T-helper 2 cell treated with Interferon-gamma antibody and Interleukin-4, amounts not matched to agents 5 μg/mL and 100 μg/mL, for 36 hours (primary cell): ENCODE measurements around the gene DPP6.
"Not testable (repeated sequence)": the region's sequence is repeated elsewhere in the genome, so short reads cannot be mapped to it uniquely, and the experiment has no call there.

ENCODE experiments used
- DNase-seq: peaks from one replicate; pipeline ENCODE4 v3.0.0; 2021; ENCODE audit warnings: low spot score
- H3K27ac Mint-ChIP-seq: one replicate; pipeline ENCODE4 v1.8.0; 2021; ENCODE audit warnings: mild to moderate bottlenecking, mixed read lengths
- H3K27me3 Mint-ChIP-seq: one replicate; pipeline ENCODE4 v1.8.0; 2021; ENCODE audit warnings: low read depth, mixed read lengths
- H3K36me3 Mint-ChIP-seq: one replicate; pipeline ENCODE4 v1.8.0; 2021; ENCODE audit warnings: low read depth, mixed read lengths
- H3K4me1 Mint-ChIP-seq: one replicate; pipeline ENCODE4 v1.8.0; 2021; ENCODE audit warnings: low read depth, mixed read lengths
- H3K4me3 Mint-ChIP-seq: one replicate; pipeline ENCODE4 v1.8.0; 2022; ENCODE audit warnings: mild to moderate bottlenecking, moderate library complexity, mixed read lengths
- H3K9me3 Mint-ChIP-seq: one replicate; pipeline ENCODE4 v1.8.0; 2021; ENCODE audit warnings: mixed read lengths

DPP6 gene

GRCh38 chr7:154051643-154052529, at the start of gene DPP6:
DPP6 (plus strand) TSS chr7:154052398.
- H3K4me3 Mint-ChIP-seq, H3K36me3 Mint-ChIP-seq, H3K4me1 Mint-ChIP-seq, H3K27ac Mint-ChIP-seq, H3K9me3 Mint-ChIP-seq, DNase-seq: not testable (repeated sequence)
- H3K27me3 Mint-ChIP-seq: peaks cover 11% of the 10 kb centered on the region

- DNase-seq, H3K4me3 Mint-ChIP-seq, H3K36me3 Mint-ChIP-seq, H3K27me3 Mint-ChIP-seq, H3K27ac Mint-ChIP-seq, H3K4me1 Mint-ChIP-seq, H3K9me3 Mint-ChIP-seq: not testable (repeated sequence)
Observed at GRCh38 chr7:154009423-154009911, 42.7 kb upstream of the DPP6 start.

GRCh38 chr7:154010726-154011568, 41.3 kb upstream of the DPP6 start:
- not testable (repeated sequence) for H3K4me3 Mint-ChIP-seq, H3K9me3 Mint-ChIP-seq, DNase-seq, H3K27me3 Mint-ChIP-seq, H3K4me1 Mint-ChIP-seq, H3K36me3 Mint-ChIP-seq, H3K27ac Mint-ChIP-seq

- H3K36me3 Mint-ChIP-seq, H3K27ac Mint-ChIP-seq, DNase-seq, H3K9me3 Mint-ChIP-seq, H3K4me3 Mint-ChIP-seq, H3K4me1 Mint-ChIP-seq, H3K27me3 Mint-ChIP-seq: not testable (repeated sequence)
Observed at GRCh38 chr7:154012800-154013199, 39.4 kb upstream of the DPP6 start.

- not testable (repeated sequence) for H3K9me3 Mint-ChIP-seq, H3K4me1 Mint-ChIP-seq, H3K4me3 Mint-ChIP-seq, H3K27ac Mint-ChIP-seq, H3K27me3 Mint-ChIP-seq, DNase-seq, H3K36me3 Mint-ChIP-seq
Observed at GRCh38 chr7:154015636-154016035, 36.6 kb upstream of the DPP6 start.

- H3K27ac Mint-ChIP-seq, H3K4me1 Mint-ChIP-seq, DNase-seq, H3K27me3 Mint-ChIP-seq, H3K4me3 Mint-ChIP-seq, H3K9me3 Mint-ChIP-seq, H3K36me3 Mint-ChIP-seq: not testable (repeated sequence)
Observed at GRCh38 chr7:154018354-154018753, 33.8 kb upstream of the DPP6 start.

- not testable (repeated sequence) for DNase-seq, H3K9me3 Mint-ChIP-seq, H3K36me3 Mint-ChIP-seq, H3K27me3 Mint-ChIP-seq, H3K27ac Mint-ChIP-seq, H3K4me3 Mint-ChIP-seq, H3K4me1 Mint-ChIP-seq
Observed at GRCh38 chr7:154027805-154028204, 24.4 kb upstream of the DPP6 start.

GRCh38 chr7:154030476-154031080, 21.6 kb upstream of the DPP6 start:
- H3K27ac Mint-ChIP-seq, H3K9me3 Mint-ChIP-seq, H3K4me3 Mint-ChIP-seq, H3K36me3 Mint-ChIP-seq, H3K4me1 Mint-ChIP-seq, H3K27me3 Mint-ChIP-seq, DNase-seq: not testable (repeated sequence)

GRCh38 chr7:154039466-154040165, 12.6 kb upstream of the DPP6 start:
- not testable (repeated sequence) for H3K9me3 Mint-ChIP-seq, H3K4me1 Mint-ChIP-seq, H3K36me3 Mint-ChIP-seq, H3K27me3 Mint-ChIP-seq, H3K4me3 Mint-ChIP-seq, H3K27ac Mint-ChIP-seq
- peak; percentile 11 for DNase-seq

- peaks cover 11% of the 10 kb centered on the region for H3K27me3 Mint-ChIP-seq
- H3K9me3 Mint-ChIP-seq, DNase-seq, H3K4me1 Mint-ChIP-seq, H3K4me3 Mint-ChIP-seq, H3K27ac Mint-ChIP-seq, H3K36me3 Mint-ChIP-seq: not testable (repeated sequence)
Observed at GRCh38 chr7:154050394-154050793, 1.8 kb upstream of the DPP6 start.

GRCh38 chr7:154051006-154051642, 1.1 kb upstream of the DPP6 start:
- not testable (repeated sequence) for H3K27ac Mint-ChIP-seq, H3K9me3 Mint-ChIP-seq, H3K4me1 Mint-ChIP-seq, H3K36me3 Mint-ChIP-seq, DNase-seq, H3K4me3 Mint-ChIP-seq
- peaks cover 11% of the 10 kb centered on the region for H3K27me3 Mint-ChIP-seq

GRCh38 chr7:154052530-154053252, 493 bp downstream of the DPP6 start:
- H3K9me3 Mint-ChIP-seq, H3K4me1 Mint-ChIP-seq, H3K36me3 Mint-ChIP-seq, H3K27ac Mint-ChIP-seq, DNase-seq, H3K27me3 Mint-ChIP-seq, H3K4me3 Mint-ChIP-seq: not testable (repeated sequence)
